Aorta (tissue), 5 donors: ENCODE data around the gene KEL. TPM values are rescaled to one million over a fixed set of nuclear protein-coding genes. Genes with fewer than 3 reads are reported as not detected.
A peak's percentile ranks its signal among the peaks of the same experiment; 100 is the strongest.

Source experiments
- ATAC-seq: fragments of 200-7000 bp; cut with Tn5 transposase; one replicate; pipeline ENCODE4 v1.9.1; 2022; ENCODE audit warnings: moderate library complexity; ENCODE audit not compliant: low FRiP score
- DNase-seq, 2 donors: peaks; one replicate each; pipeline ENCODE4 v3.0.0-alpha.2; 2020
- H3K27ac ChIP-seq, 2 donors: one replicate each; pipeline ENCODE4 v1.5.1; 2013; ENCODE audit warnings: low read length in 2 of 2, mild to moderate bottlenecking in 2 of 2, moderate library complexity in 2 of 2, control low read depth in 1 of 2, inconsistent platforms in 1 of 2, low read depth in 1 of 2
- H3K27me3 ChIP-seq, 2 donors: one replicate each; pipeline ENCODE4 v1.6.1; 2013; ENCODE audit warnings: control low read depth in 1 of 2, low read length in 1 of 2, mild to moderate bottlenecking in 1 of 2, moderate library complexity in 1 of 2; ENCODE audit not compliant: insufficient read depth in 2 of 2, control insufficient read depth in 1 of 2
- H3K36me3 ChIP-seq, 2 donors: one replicate each; pipeline ENCODE4 v1.6.1; 2013; ENCODE audit warnings: control low read depth in 1 of 2, low read length in 1 of 2, mild to moderate bottlenecking in 1 of 2; ENCODE audit not compliant: insufficient read depth in 2 of 2, control insufficient read depth in 1 of 2
- H3K4me1 ChIP-seq, 2 donors: one replicate each; pipeline ENCODE4 v1.6.1; 2013; ENCODE audit warnings: low read length in 2 of 2, control low read depth in 1 of 2, mild to moderate bottlenecking in 1 of 2, moderate library complexity in 1 of 2; ENCODE audit not compliant: insufficient read depth in 2 of 2, control insufficient read depth in 1 of 2
- H3K4me3 ChIP-seq, 2 donors: one replicate each; pipeline ENCODE4 v1.5.1; 2013; ENCODE audit warnings: low read length in 2 of 2, control low read depth in 1 of 2, mild to moderate bottlenecking in 1 of 2
- H3K9me3 ChIP-seq: one replicate; pipeline ENCODE4 v1.6.1; 2013; ENCODE audit warnings: mild to moderate bottlenecking, low read length; ENCODE audit not compliant: control insufficient read depth
- WGBS, 2 donors: extraction: QIAGEN DNeasy Blood & Tissue Kit; methylation state at CpG; one replicate each; pipeline ENCODE4 v1.1.7; 2013; 5-methylcytosine and 5-hydroxymethylcytosine counted together
- intact Hi-C, 2 donors: fragments of 100-400 bp; cut with DNase I; formaldehyde crosslinking; loops; one replicate each; pipeline versions ENCODE4 v1.14.2 to v1.15.0; 2022
- polyA plus RNA-seq, 2 donors: library from polyadenylated mRNA; stranded (reverse); fragments of 200-250 nt; gene quantifications; one replicate each; pipeline ENCODE4 v1.2.3, GENCODE V29; 2013
- total RNA-seq, 2 donors: library from RNA; stranded (reverse); fragmentation: NEBNext Ultra II Directional; extraction: Animal tissue kit (Norgen Biotek cat#: 25700); gene quantifications; one replicate each; pipeline ENCODE4 v1.2.1, GENCODE V29; 2021
- donor health status: healthy with polysubstance abuse.
- donor health status: Bipolar disorder and iron deficiency.
- donor health status: DM: no; HTN: no; CAD: no.
- donor health status: DM: no; HTN: no; CAD: no.
- donor health status: DM: yes; HTN: yes; CAD: no.

The KEL gene
- total and polyA plus RNA-seq, 4 donors, result 0.15 to 1.4 (median 0.49) TPM; not detected in 1

- no peak for DNase-seq
- intact Hi-C loops, result no loop called here
- no peaks in the 10 kb centered on the region for H3K36me3 ChIP-seq
Measured at GRCh38 chr7:142956951-142957623, 5.1 kb downstream of the KEL start.

GRCh38 chr7:142954680-142955268 lies 7.4 kb downstream of the KEL start:
- no peak overlapping the region for H3K4me3 ChIP-seq
- intact Hi-C loops, result no loop called here
- ATAC-seq (no peak), DNase-seq (no peak)
- H3K9me3 ChIP-seq, result peaks cover 2% of the 10 kb centered on the region
- no peaks in the 10 kb centered on the region for H3K4me1 ChIP-seq
- no peak overlapping the region for H3K27ac ChIP-seq
- no peaks in the 10 kb centered on the region for H3K27me3 ChIP-seq
- no peaks in the 10 kb centered on the region for H3K36me3 ChIP-seq

More at GRCh38 chr7:142956951-142957623, 5.1 kb downstream of the KEL start:
- H3K27me3 ChIP-seq, result no peaks in the 10 kb centered on the region
- no peak overlapping the region for H3K4me3 ChIP-seq
- peaks cover 2% of the 10 kb centered on the region for H3K9me3 ChIP-seq
- H3K4me1 ChIP-seq, result no peaks in the 10 kb centered on the region
- H3K27ac ChIP-seq, result no peak overlapping the region
- no peak for ATAC-seq
- 61 to 68% methylated on average over 3 of the region's 3 CpGs for WGBS, 2 donors

- intact Hi-C loops, result no loop called here
- Histone ChIP-seq H3K36me3 (no peaks in the 10 kb centered on the region), H3K4me1 (no peaks in the 10 kb centered on the region), H3K4me3 (no peak overlapping the region), H3K9me3 (peaks cover 3% of the 10 kb centered on the region), H3K27ac (no peak overlapping the region), H3K27me3 (no peaks in the 10 kb centered on the region)
- DNase-seq (no peak), ATAC-seq (no peak)
Measured at GRCh38 chr7:142950235-142950634, 11.9 kb downstream of the KEL start.

- DNase-seq (no peak), ATAC-seq (no peak)
- WGBS, 2 donors, result 86 to 89% methylated on average over 4 of the region's 4 CpGs
- H3K9me3 ChIP-seq, result peaks cover 1% of the 10 kb centered on the region
- H3K36me3 ChIP-seq, result no peaks in the 10 kb centered on the region
- H3K27me3 ChIP-seq, result no peaks in the 10 kb centered on the region
- H3K27ac ChIP-seq, result no peak overlapping the region
- intact Hi-C loops, result no loop called here
- H3K4me1 ChIP-seq, result no peaks in the 10 kb centered on the region
- H3K4me3 ChIP-seq, result no peak overlapping the region
Measured at GRCh38 chr7:142948603-142949002, 13.6 kb downstream of the KEL start.

- ATAC-seq, result no peak
- H3K4me3 ChIP-seq, result no peak overlapping the region
- H3K36me3 ChIP-seq, result no peaks in the 10 kb centered on the region
- no peak for DNase-seq
- no peak overlapping the region for H3K27ac ChIP-seq
- intact Hi-C loops, result loop anchor here in 1 of 2 donors (2.0 kb wide), 1 partner anchor 20 kb away; no protein-coding TSS in a partner anchor
- peaks cover 1% of the 10 kb centered on the region for H3K9me3 ChIP-seq
- 73 to 76% methylated on average over 3 of the region's 3 CpGs for WGBS, 2 donors
- no peaks in the 10 kb centered on the region for H3K27me3 ChIP-seq
- no peaks in the 10 kb centered on the region for H3K4me1 ChIP-seq
Measured at GRCh38 chr7:142945001-142945400, 17.2 kb downstream of the KEL start.

GRCh38 chr7:142943706-142944268 lies 18.4 kb downstream of the KEL start:
- peak; percentile 9 for ATAC-seq
- H3K9me3 ChIP-seq, result peaks cover 1% of the 10 kb centered on the region
- H3K4me1 ChIP-seq, result no peaks in the 10 kb centered on the region
- H3K36me3 ChIP-seq, result no peaks in the 10 kb centered on the region
- no peak for DNase-seq
- H3K4me3 ChIP-seq, result no peak overlapping the region
- H3K27me3 ChIP-seq, result no peaks in the 10 kb centered on the region
- no peak overlapping the region for H3K27ac ChIP-seq
- WGBS, 2 donors, result 76 to 79% methylated on average over 7 of the region's 7 CpGs
- intact Hi-C loops, result loop anchor here in 1 of 2 donors (2.0 kb wide), 1 partner anchor 21 kb away; no protein-coding TSS in a partner anchor

GRCh38 chr7:142942746-142943145 lies 19.4 kb downstream of the KEL start:
- Histone ChIP-seq H3K4me1 (no peaks in the 10 kb centered on the region), H3K36me3 (no peaks in the 10 kb centered on the region), H3K27ac (no peak overlapping the region), H3K27me3 (no peaks in the 10 kb centered on the region), H3K9me3 (no peaks in the 10 kb centered on the region), H3K4me3 (no peak overlapping the region)
- DNase-seq, result no peak
- intact Hi-C loops, result no loop called here
- ATAC-seq, result no peak
- 93 to 94% methylated on average over 6 of the region's 6 CpGs for WGBS, 2 donors

- H3K27ac ChIP-seq, result no peak overlapping the region
- H3K4me3 ChIP-seq, result no peak overlapping the region
- DNase-seq (no peak), ATAC-seq (no peak)
- 92 to 94% methylated on average over 7 of the region's 7 CpGs for WGBS, 2 donors
- no peaks in the 10 kb centered on the region for H3K9me3 ChIP-seq
- H3K36me3 ChIP-seq, result no peaks in the 10 kb centered on the region
- no peaks in the 10 kb centered on the region for H3K27me3 ChIP-seq
- H3K4me1 ChIP-seq, result no peaks in the 10 kb centered on the region
- intact Hi-C loops, result no loop called here
Measured at GRCh38 chr7:142941541-142941940, 20.6 kb downstream of the KEL start.
